Esophagus muscularis mucosa (tissue), 4 donors: ENCODE results near the gene MAP1B.

Source experiments
- CTCF ChIP-seq, 3 experiments: fragments of 200-600 bp in 2 of 3; fragments of 450-650 bp in 1 of 3; sonication (generic) in 2 of 3; IDR thresholded peaks; one replicate each; pipeline ENCODE4 v1.5.1; 2017 to 2019; ENCODE audit warnings: antibody characterized with exemption in 3 of 3, mild to moderate bottlenecking in 2 of 3, moderate library complexity in 1 of 3
- EP300 ChIP-seq: sonication (generic); formaldehyde crosslinking; IDR thresholded peaks from one replicate; pipeline ENCODE4 v1.6.1; 2017; ENCODE audit warnings: antibody characterized with exemption
- POLR2AphosphoS5 ChIP-seq, 2 donors: sonication (generic); formaldehyde crosslinking; IDR thresholded peaks; one replicate each; pipeline ENCODE4 v1.6.1; 2017; ENCODE audit warnings: antibody characterized with exemption in 2 of 2

GRCh38 chr5:72151169-72151568 lies 43.9 kb downstream of the MAP1B start:
- no peak for TF ChIP-seq CTCF (IDR thresholded peaks at IDR 0.05)
- no peak for TF ChIP-seq POLR2AphosphoS5 (IDR thresholded peaks at IDR 0.05)
- no peak for TF ChIP-seq EP300
